ENCODE results near the gene GAB3.

DNA sequence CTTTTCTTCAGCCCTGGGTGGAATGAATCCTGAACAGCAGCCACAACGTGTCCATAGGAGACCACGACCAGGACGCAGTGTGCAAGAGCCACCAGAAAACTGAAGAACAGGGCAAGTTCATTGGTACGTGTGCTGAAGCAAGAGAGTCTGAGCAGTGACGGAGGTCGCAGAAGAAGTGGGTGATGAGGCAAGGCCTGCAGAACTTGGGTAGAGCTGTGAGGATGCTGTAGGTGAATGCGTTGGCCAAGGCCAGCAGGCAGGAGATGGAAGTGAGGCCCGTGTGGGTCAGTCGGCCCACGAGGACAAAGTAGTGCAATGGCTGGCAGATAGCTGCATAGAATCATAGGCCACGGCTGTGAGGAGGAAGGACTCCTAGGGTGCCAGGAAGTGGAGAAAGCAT lies 91.9 kb downstream of the GAB3 start:
- TF ChIP-seq ZC3H11A (IDR thresholded peaks at IDR 0.05) (no peak), MAFK (IDR thresholded peaks at IDR 0.05; ENCODE audit: partially characterized antibody) (no peak), SMC3 (IDR thresholded peaks at IDR 0.05) (no peak), ZNF302 (CRISPR knock-in tag; IDR thresholded peaks at IDR 0.05) (no peak), MYC (IDR thresholded peaks at IDR 0.05; ENCODE audit: borderline replicate concordance, low read length) (no peak), HEYL (CRISPR knock-in tag; IDR thresholded peaks at IDR 0.05) (no peak), CHD4 (IDR thresholded peaks at IDR 0.05; ENCODE audit: borderline replicate concordance) (no peak), MAZ (IDR thresholded peaks at IDR 0.05; ENCODE audit: borderline replicate concordance, low read depth, low read length) (no peak), POLR2A (IDR thresholded peaks at IDR 0.05; ENCODE audit: low read length) (no peak)
- TF ChIP-seq, protein P1, sequence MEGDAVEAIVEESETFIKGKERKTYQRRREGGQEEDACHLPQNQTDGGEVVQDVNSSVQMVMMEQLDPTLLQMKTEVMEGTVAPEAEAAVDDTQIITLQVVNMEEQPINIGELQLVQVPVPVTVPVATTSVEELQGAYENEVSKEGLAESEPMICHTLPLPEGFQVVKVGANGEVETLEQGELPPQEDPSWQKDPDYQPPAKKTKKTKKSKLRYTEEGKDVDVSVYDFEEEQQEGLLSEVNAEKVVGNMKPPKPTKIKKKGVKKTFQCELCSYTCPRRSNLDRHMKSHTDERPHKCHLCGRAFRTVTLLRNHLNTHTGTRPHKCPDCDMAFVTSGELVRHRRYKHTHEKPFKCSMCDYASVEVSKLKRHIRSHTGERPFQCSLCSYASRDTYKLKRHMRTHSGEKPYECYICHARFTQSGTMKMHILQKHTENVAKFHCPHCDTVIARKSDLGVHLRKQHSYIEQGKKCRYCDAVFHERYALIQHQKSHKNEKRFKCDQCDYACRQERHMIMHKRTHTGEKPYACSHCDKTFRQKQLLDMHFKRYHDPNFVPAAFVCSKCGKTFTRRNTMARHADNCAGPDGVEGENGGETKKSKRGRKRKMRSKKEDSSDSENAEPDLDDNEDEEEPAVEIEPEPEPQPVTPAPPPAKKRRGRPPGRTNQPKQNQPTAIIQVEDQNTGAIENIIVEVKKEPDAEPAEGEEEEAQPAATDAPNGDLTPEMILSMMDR (IDR thresholded peaks at IDR 0.05): no peak
- TF ChIP-seq, protein P2, sequence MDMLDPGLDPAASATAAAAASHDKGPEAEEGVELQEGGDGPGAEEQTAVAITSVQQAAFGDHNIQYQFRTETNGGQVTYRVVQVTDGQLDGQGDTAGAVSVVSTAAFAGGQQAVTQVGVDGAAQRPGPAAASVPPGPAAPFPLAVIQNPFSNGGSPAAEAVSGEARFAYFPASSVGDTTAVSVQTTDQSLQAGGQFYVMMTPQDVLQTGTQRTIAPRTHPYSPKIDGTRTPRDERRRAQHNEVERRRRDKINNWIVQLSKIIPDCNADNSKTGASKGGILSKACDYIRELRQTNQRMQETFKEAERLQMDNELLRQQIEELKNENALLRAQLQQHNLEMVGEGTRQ (IDR thresholded peaks at IDR 0.05): no peak
- TF ChIP-seq, protein P3, sequence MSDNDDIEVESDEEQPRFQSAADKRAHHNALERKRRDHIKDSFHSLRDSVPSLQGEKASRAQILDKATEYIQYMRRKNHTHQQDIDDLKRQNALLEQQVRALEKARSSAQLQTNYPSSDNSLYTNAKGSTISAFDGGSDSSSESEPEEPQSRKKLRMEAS (IDR thresholded peaks at IDR 0.05): no peak
- TF ChIP-seq, protein P4, sequence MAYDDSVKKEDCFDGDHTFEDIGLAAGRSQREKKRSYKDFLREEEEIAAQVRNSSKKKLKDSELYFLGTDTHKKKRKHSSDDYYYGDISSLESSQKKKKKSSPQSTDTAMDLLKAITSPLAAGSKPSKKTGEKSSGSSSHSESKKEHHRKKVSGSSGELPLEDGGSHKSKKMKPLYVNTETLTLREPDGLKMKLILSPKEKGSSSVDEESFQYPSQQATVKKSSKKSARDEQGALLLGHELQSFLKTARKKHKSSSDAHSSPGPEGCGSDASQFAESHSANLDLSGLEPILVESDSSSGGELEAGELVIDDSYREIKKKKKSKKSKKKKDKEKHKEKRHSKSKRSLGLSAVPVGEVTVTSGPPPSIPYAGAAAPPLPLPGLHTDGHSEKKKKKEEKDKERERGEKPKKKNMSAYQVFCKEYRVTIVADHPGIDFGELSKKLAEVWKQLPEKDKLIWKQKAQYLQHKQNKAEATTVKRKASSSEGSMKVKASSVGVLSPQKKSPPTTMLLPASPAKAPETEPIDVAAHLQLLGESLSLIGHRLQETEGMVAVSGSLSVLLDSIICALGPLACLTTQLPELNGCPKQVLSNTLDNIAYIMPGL (CRISPR knock-in tag; IDR thresholded peaks at IDR 0.05; ENCODE audit: borderline replicate concordance): no peak

All from A549 (cell line).